ENCODE measurements around the gene MAOA.
"Not testable (repeated sequence)": the region's sequence is repeated elsewhere in the genome, so short reads cannot be mapped to it uniquely, and the experiment has no call there.

MAOA gene

DNA sequence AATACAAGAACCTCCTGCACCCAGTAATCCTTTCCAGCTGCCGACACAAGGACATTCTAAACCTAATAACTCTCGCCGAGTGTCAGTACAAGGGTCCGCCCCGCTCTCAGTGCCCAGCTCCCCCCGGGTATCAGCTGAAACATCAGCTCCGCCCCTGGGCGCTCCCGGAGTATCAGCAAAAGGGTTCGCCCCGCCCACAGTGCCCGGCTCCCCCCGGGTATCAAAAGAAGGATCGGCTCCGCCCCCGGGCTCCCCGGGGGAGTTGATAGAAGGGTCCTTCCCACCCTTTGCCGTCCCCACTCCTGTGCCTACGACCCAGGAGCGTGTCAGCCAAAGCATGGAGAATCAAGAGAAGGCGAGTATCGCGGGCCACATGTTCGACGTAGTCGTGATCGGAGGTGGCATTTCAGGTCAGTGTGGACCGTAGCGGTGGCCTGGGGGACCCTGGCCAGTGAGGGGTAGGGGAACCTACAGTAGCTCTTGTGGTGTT is at the start of gene MAOA:
Gene MAOA, plus strand, starts transcription at position 295 of the 490 bp plus-strand sequence. Its CDS starts 43 bp downstream, at position 338.
- Mint-ChIP-seq H3K4me1 (ENCODE audit: low read depth) (no peaks in the 10 kb centered on the region), H3K27ac (peak within 1 kb of the TSS; percentile 40), H3K4me3 (peak within 1 kb of the TSS; percentile 88), H3K36me3 (ENCODE audit: low read depth) (no peaks in the 10 kb centered on the region), H3K9me3 (no peaks in the 10 kb centered on the region), H3K27me3 (no peaks in the 10 kb centered on the region)

DNA sequence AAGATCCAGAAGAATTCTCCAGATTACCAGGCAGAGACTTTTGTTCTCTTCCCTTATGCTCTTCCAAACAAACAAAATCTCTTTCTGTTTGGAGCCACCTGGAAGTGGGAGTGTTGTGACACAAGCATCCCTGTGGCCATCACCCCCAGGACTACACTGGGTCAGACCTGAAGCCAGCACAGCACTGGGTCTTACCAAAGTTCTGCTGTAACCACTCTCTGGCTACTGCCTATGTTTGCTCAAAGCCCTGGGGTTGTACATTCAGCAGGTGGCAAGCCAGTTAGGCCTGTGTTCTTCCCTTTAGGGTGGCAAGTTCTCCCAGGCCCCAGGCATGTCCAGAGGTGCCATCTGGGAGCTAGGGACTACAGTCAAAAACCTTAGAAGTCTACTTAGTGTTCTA is 43.7 kb upstream of the MAOA start:
- H3K4me3 Mint-ChIP-seq: no peak overlapping the region
- peaks cover 8% of the 10 kb centered on the region for H3K27me3 Mint-ChIP-seq
- H3K9me3 Mint-ChIP-seq: no peaks in the 10 kb centered on the region
- H3K4me1 Mint-ChIP-seq (ENCODE audit: low read depth): no peaks in the 10 kb centered on the region
- H3K27ac Mint-ChIP-seq: no peak overlapping the region
- no peaks in the 10 kb centered on the region for H3K36me3 Mint-ChIP-seq (ENCODE audit: low read depth)

DNA sequence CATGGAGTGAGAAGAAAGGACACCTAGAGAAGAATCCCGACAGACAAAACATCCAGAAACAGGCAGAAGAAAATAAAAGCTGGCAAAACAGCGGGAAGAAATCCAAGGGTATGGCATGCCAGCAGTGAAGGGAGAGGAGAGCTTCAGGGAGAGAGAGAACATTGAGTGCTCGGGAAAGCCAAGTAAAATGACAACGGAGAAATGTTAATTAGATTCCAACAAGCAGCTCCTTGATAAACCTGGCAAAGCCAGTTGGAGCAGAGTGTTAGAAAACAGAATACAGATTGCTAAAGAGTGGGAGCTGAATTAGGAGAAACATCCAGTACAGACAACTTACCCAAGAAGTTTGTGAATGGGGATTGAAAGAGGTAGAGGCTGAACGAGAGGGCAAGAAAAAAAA is 40.4 kb upstream of the MAOA start:
- Mint-ChIP-seq H3K36me3 (ENCODE audit: low read depth) (no peaks in the 10 kb centered on the region), H3K27ac (no peak overlapping the region), H3K4me1 (ENCODE audit: low read depth) (no peaks in the 10 kb centered on the region), H3K27me3 (peaks cover 11% of the 10 kb centered on the region), H3K4me3 (no peak overlapping the region), H3K9me3 (no peaks in the 10 kb centered on the region)

DNA sequence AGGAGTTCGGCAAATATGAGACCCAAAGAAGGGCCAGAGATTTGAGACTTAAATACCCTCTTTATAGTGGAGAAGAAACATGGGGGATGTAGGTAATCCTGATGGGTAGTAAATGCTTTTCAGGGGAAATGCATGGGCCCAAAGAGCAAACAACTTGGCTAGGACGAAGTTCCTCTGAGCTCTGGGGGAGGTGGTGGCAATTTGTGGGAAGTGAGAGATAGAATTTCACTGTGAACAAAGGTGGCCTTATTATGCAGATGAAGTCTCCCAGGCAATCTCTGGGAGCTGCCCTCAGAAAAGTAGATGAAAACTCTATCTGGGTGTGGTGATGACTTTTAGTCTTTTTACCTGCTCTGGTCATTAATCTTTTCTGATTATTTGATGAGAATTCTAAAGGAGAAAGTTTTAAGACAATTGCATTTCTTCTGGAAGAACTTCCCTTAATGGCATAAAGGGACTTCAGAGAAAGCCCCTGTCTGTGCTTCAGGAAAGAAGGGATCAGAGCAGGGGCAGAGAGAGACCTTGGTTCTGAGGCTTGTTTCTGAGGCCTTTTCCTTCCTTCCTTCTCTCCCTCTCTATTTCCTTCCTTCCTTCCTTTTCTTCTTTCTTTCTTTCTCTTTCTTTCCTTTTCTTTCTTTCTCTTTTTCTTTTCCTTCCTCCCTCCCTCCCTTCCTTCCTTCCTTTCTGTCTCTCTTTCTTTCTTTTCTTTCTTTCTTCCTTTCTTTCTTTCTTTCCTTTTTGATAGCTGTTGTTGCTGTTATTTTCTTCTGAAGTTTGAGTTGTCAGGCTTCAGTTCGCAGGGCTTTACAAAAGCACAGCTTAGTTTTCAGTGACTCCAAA is 37.5 kb upstream of the MAOA start:
- no peaks in the 10 kb centered on the region for H3K9me3 Mint-ChIP-seq
- no peaks in the 10 kb centered on the region for H3K4me1 Mint-ChIP-seq (ENCODE audit: low read depth)
- H3K4me3 Mint-ChIP-seq: no peak overlapping the region
- H3K36me3 Mint-ChIP-seq (ENCODE audit: low read depth): no peaks in the 10 kb centered on the region
- H3K27me3 Mint-ChIP-seq: peaks cover 11% of the 10 kb centered on the region
- H3K27ac Mint-ChIP-seq: no peak overlapping the region

DNA sequence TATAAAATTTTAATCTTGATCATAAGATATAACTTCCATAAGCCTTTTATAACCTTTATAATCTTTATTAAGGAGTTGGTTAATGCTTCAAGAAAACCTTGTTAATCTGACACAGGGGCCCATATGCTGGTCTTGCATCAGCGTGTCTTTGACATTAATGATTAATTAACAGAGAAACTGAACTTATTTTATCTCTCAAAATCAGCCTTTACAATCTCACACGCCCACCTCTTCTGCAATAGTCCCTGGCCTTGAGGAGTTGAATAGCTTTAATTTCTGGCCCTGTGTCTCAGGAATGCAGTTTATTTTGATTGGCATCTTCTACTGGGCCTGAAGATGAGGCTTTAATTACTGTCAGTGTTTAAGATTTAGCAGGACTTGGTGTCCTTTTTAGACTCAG is 36.2 kb upstream of the MAOA start:
- not testable (repeated sequence) for H3K9me3 Mint-ChIP-seq; H3K36me3 Mint-ChIP-seq (ENCODE audit: low read depth); H3K4me1 Mint-ChIP-seq (ENCODE audit: low read depth); H3K4me3 Mint-ChIP-seq; H3K27ac Mint-ChIP-seq
- H3K27me3 Mint-ChIP-seq: peaks cover 11% of the 10 kb centered on the region

DNA sequence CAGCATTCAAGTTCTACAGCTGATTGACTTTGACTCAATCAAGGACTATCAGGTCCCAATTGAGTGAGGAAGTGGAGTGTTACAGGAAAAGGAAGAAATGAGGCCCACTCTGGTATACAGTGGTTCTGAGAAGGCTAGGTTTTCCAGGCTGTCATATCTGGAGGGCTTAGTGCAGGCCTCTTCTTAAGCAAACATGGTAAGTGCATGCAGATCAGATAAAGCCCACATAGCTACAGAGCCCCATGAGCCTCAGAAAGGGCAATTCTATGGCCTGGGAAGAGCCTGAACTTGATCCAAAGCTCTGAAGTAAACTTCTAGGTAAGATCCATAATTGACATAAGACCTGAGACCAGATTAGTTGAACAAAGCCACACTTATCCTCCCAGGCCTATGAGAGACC is 29.0 kb upstream of the MAOA start:
- Mint-ChIP-seq H3K36me3 (ENCODE audit: low read depth) (no peaks in the 10 kb centered on the region), H3K27me3 (no peaks in the 10 kb centered on the region), H3K9me3 (no peaks in the 10 kb centered on the region), H3K27ac (no peak overlapping the region), H3K4me3 (no peak overlapping the region), H3K4me1 (ENCODE audit: low read depth) (no peaks in the 10 kb centered on the region)

DNA sequence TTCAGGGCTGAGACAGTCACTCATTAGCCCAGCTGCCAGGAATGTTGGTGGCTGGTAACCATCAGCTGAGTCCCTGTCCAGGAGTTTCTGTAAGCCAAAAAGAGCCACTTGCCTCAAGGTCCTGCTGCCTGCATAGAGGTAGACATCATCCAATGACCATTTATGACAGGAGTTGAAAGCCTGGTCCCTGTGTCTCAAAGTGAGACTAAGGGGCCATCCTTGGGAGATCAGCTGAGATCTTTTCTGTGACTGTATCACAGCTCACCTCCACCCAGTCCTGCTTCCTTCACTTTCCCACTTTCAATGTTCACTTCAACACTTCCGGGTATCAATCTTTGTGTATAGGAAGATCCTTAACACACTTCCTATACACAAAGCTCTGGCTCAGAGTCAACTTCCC is 28.4 kb upstream of the MAOA start:
- Mint-ChIP-seq H3K36me3 (ENCODE audit: low read depth) (no peaks in the 10 kb centered on the region), H3K27ac (no peak overlapping the region), H3K9me3 (no peaks in the 10 kb centered on the region), H3K4me3 (no peak overlapping the region), H3K27me3 (no peaks in the 10 kb centered on the region), H3K4me1 (ENCODE audit: low read depth) (no peaks in the 10 kb centered on the region)

DNA sequence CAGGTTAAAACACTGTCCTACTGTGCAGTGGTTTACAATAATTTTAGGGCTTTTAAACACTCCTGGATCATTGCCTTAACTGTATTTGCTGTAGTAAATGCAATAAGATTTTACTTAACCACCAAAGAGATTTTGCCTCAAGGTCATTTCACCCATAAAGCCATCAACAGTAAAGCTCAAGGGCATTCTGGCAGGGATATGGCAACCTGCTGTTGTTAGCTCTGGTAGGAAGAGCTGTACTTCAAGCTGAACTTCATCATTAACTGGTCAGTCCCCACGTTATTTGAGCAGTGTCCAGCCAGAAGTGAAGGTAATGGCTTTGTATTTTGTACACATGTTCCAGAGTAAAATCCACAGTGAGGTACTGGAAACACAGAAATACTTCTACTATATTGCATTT is 26.9 kb upstream of the MAOA start:
- Mint-ChIP-seq H3K4me3 (no peak overlapping the region), H3K27me3 (no peaks in the 10 kb centered on the region), H3K36me3 (ENCODE audit: low read depth) (no peaks in the 10 kb centered on the region), H3K9me3 (no peaks in the 10 kb centered on the region), H3K4me1 (ENCODE audit: low read depth) (no peaks in the 10 kb centered on the region), H3K27ac (no peak overlapping the region)

DNA sequence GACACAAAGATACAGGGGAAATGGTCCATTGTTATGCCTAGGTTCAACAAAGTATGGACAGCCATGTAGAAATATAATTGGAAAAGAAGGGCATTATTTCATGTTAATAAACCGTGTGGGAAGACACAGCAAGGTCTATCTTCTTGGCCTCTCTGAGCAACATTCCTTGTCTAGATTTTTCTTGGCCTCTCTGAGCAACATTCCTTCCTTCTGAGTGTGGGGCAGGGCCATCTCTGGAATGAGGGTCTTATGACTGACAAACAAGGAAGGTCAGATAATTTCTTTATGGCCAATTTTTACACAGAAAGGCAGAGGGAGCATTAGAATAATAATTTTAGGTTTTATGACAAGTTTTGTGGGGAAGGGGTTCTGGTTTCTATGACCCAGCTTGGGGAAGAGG is 24.3 kb upstream of the MAOA start:
- H3K4me1 Mint-ChIP-seq (ENCODE audit: low read depth): no peaks in the 10 kb centered on the region
- no peak overlapping the region for H3K4me3 Mint-ChIP-seq
- no peaks in the 10 kb centered on the region for H3K36me3 Mint-ChIP-seq (ENCODE audit: low read depth)
- H3K27ac Mint-ChIP-seq: no peak overlapping the region
- no peaks in the 10 kb centered on the region for H3K27me3 Mint-ChIP-seq
- H3K9me3 Mint-ChIP-seq: no peaks in the 10 kb centered on the region

DNA sequence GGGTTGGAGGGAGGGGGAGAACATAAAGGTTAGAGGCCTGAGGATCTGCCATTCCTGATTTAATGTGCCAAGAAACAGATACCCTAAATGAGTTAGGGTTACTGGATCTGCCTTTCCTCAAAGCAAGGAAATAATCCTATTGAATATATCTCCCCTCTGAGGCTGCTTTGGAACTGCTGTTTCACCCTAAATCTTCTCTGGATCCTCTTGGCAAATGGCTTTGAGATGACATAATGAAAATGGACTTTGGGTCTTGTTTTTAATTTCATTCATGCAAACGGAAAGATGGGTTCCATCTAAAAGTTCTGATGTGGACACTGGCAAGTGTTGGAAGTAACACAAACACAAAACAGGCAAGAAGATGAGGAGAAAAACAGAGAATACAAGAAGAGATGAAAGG is 23.0 kb upstream of the MAOA start:
- H3K36me3 Mint-ChIP-seq (ENCODE audit: low read depth): no peaks in the 10 kb centered on the region
- H3K27me3 Mint-ChIP-seq: no peaks in the 10 kb centered on the region
- H3K4me3 Mint-ChIP-seq: no peak overlapping the region
- no peaks in the 10 kb centered on the region for H3K9me3 Mint-ChIP-seq
- no peaks in the 10 kb centered on the region for H3K4me1 Mint-ChIP-seq (ENCODE audit: low read depth)
- H3K27ac Mint-ChIP-seq: no peak overlapping the region

DNA sequence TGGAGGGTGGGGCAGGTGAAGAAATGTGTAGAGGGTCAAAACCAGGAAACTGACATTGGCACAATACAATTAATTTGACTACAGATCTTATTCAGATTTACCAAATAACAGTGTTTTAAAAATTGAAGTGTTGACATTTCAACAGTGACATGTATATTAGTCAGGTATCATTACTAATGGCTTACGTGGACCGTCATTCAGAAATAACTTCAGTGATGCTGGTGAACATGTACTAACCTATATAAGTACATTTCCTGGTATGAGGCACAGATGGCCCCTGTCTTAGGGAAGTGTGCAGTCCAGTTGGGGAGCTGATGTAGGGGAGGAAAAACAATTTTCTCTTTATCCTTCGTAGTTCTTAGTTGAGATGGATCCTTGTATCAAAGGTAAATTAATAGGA is 22.3 kb upstream of the MAOA start:
- H3K4me3 Mint-ChIP-seq: no peak overlapping the region
- no peak overlapping the region for H3K27ac Mint-ChIP-seq
- no peaks in the 10 kb centered on the region for H3K4me1 Mint-ChIP-seq (ENCODE audit: low read depth)
- H3K9me3 Mint-ChIP-seq: no peaks in the 10 kb centered on the region
- H3K27me3 Mint-ChIP-seq: no peaks in the 10 kb centered on the region
- H3K36me3 Mint-ChIP-seq (ENCODE audit: low read depth): no peaks in the 10 kb centered on the region

DNA sequence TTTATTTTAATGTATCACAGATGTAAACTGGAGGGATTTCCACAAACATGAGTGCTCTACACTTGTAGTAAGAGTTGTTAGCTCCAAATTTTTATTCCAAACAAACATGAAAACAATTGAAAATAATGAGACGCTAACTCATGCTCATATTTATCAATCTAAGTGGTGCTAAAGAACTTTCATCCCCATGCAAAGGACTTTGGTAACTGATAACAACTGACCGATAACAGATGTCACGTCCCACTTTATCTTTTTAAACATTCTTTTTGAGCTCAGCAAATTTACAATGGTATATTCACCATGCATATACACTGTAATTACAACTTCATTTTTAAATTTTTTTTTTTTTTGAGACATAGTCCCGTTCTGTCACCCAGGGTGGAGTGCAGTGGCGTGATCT is 15.6 kb upstream of the MAOA start:
- Mint-ChIP-seq H3K27me3 (no peaks in the 10 kb centered on the region), H3K9me3 (no peaks in the 10 kb centered on the region), H3K4me3 (no peak overlapping the region), H3K36me3 (ENCODE audit: low read depth) (no peaks in the 10 kb centered on the region), H3K27ac (no peak overlapping the region), H3K4me1 (ENCODE audit: low read depth) (peaks cover 19% of the 10 kb centered on the region)

DNA sequence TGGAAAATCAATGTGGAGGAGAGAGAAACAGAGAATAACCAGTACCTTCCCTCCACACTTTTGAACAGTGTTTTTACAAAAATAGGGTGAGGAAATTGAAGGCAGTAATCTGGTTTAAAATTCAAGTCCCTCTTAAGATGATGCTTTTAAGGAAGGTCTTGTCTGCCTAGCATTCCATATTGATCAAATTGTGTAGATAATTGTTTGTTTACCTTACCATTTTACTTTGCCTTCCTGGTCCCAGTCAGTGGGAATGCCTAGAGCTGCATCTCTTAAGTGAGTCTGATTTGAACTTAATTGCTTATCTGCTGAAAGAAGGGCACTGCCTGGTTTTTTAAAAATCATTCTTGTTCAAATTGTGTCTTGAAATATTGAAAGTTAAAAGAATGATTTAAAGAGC is 14.4 kb upstream of the MAOA start:
- no peaks in the 10 kb centered on the region for H3K27me3 Mint-ChIP-seq
- no peak overlapping the region for H3K4me3 Mint-ChIP-seq
- H3K9me3 Mint-ChIP-seq: no peaks in the 10 kb centered on the region
- H3K36me3 Mint-ChIP-seq (ENCODE audit: low read depth): no peaks in the 10 kb centered on the region
- peaks cover 19% of the 10 kb centered on the region for H3K4me1 Mint-ChIP-seq (ENCODE audit: low read depth)
- H3K27ac Mint-ChIP-seq: no peak overlapping the region

DNA sequence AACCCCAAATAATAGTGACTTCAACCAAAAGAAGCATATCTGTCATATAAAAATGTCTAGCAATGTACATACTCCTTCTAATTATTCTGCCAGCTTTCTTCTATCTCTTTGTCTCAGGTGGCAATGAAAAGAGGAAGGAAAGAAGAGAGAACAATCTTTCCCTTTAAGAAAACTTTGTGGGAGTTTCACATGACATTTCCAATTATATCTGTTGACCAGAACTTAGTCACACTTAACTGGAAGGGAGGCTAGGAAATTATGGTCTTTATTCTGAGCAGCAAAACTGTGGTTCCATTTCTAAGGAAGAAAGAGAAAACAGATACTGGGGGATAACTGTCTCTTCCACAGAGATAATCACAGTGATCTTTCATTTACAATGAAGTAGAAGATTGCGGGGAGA is 12.9 kb upstream of the MAOA start:
- H3K36me3 Mint-ChIP-seq (ENCODE audit: low read depth): no peaks in the 10 kb centered on the region
- peak overlapping the region; percentile 68 for H3K27ac Mint-ChIP-seq
- peaks cover 19% of the 10 kb centered on the region for H3K4me1 Mint-ChIP-seq (ENCODE audit: low read depth)
- no peak overlapping the region for H3K4me3 Mint-ChIP-seq
- no peaks in the 10 kb centered on the region for H3K9me3 Mint-ChIP-seq
- no peaks in the 10 kb centered on the region for H3K27me3 Mint-ChIP-seq

DNA sequence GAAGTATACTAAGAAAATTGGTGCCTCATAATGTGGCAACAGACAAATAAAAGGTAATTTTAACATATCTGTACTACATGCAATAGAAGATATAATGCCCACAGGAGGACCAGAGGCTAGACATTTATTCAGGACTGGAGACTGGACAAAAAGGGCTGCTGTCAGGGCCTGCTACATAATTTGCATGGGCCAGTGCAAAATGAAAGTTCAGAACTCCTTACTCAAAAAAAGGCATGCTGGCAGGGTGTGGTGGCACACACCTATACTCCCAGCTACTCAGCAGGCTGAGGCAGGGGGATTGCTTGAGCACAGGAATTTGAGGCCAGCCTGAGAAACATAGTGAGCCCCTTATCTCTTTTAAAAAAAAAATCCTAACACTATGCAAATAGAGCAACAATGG is 12.4 kb upstream of the MAOA start:
- Mint-ChIP-seq H3K36me3 (ENCODE audit: low read depth) (no peaks in the 10 kb centered on the region), H3K27me3 (no peaks in the 10 kb centered on the region), H3K4me1 (ENCODE audit: low read depth) (peaks cover 19% of the 10 kb centered on the region), H3K9me3 (no peaks in the 10 kb centered on the region), H3K27ac (peak overlapping the region; percentile 68), H3K4me3 (no peak overlapping the region)

DNA sequence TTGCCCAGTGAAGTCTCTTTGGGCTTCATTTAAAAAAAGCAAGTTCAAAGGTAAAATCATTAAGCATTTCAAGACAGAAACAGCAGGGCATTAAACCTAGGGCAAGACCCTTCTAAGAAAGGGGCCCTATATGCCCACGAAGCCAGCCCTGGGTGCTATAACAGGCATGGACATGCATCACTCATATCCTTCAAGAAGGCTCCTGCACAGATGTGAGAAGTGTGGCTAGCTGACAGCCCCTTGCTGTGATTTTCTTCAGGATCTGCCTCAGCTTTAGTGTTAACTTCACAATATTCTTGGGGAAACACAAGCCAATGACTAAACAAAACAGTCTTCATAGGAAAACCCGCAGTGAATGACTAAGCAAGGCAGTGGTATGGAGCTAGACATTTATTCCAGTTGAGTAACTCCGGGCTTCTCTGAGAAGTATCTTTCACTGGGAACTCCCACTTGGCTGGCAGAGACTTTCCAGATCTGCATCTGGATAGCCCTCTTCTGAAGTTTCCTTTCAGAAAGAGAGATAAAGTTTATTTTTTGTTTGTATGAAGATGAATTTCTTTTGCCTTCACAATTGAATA is 11.9 kb upstream of the MAOA start:
- Mint-ChIP-seq H3K4me1 (ENCODE audit: low read depth) (peaks cover 19% of the 10 kb centered on the region), H3K27me3 (no peaks in the 10 kb centered on the region), H3K36me3 (ENCODE audit: low read depth) (no peaks in the 10 kb centered on the region), H3K27ac (no peak overlapping the region), H3K4me3 (no peak overlapping the region), H3K9me3 (no peaks in the 10 kb centered on the region)
